Measurements from ENCODE around the gene PNMT.
A peak's percentile ranks its signal among the peaks of the same experiment; 100 is the strongest.

The PNMT gene

GRCh38 chr17:39666601-39667261, 1.5 kb upstream of the PNMT start:
- Histone ChIP-seq H3K9me3 (ENCODE audit: severe bottlenecking) (no peaks in the 10 kb centered on the region), H3K36me3 (peaks cover 14% of the 10 kb centered on the region), H3K27me3 (ENCODE audit: insufficient read depth, low read depth, severe bottlenecking) (no peaks in the 10 kb centered on the region), H3K27ac (peak overlapping the region; percentile 71), H3K4me3 (ENCODE audit: low read depth, low read length) (no peak overlapping the region)
- TF ChIP-seq CTCF (IDR thresholded peaks at IDR 0.05; ENCODE audit: low read depth, low read length), result no peak
- DNase-seq, result no peak

- DNase-seq, result peak; percentile 84
- Histone ChIP-seq H3K4me3 (ENCODE audit: low read depth, low read length) (peak overlapping the region; percentile 39), H3K9me3 (ENCODE audit: severe bottlenecking) (no peaks in the 10 kb centered on the region), H3K27me3 (ENCODE audit: insufficient read depth, low read depth, severe bottlenecking) (no peaks in the 10 kb centered on the region), H3K27ac (peak overlapping the region; percentile 71), H3K36me3 (peaks cover 7% of the 10 kb centered on the region)
- TF ChIP-seq CTCF (IDR thresholded peaks at IDR 0.05; ENCODE audit: low read depth, low read length), result no peak
Observed at GRCh38 chr17:39667262-39667944, 850 bp upstream of the PNMT start.

- no peak for DNase-seq
- Histone ChIP-seq H3K9me3 (ENCODE audit: severe bottlenecking) (no peaks in the 10 kb centered on the region), H3K4me3 (ENCODE audit: low read depth, low read length) (no peak overlapping the region), H3K36me3 (no peaks in the 10 kb centered on the region), H3K27ac (no peak overlapping the region), H3K27me3 (ENCODE audit: insufficient read depth, low read depth, severe bottlenecking) (no peaks in the 10 kb centered on the region)
- no peak for TF ChIP-seq CTCF (IDR thresholded peaks at IDR 0.05; ENCODE audit: low read depth, low read length)
Observed at GRCh38 chr17:39669897-39670735, 1.9 kb downstream of the PNMT start.

- Histone ChIP-seq H3K9me3 (ENCODE audit: severe bottlenecking) (no peaks in the 10 kb centered on the region), H3K27ac (no peak overlapping the region), H3K36me3 (no peaks in the 10 kb centered on the region), H3K4me3 (ENCODE audit: low read depth, low read length) (no peak overlapping the region), H3K27me3 (ENCODE audit: insufficient read depth, low read depth, severe bottlenecking) (no peaks in the 10 kb centered on the region)
- DNase-seq, result no peak
- TF ChIP-seq CTCF (IDR thresholded peaks at IDR 0.05; ENCODE audit: low read depth, low read length), result no peak
Observed at GRCh38 chr17:39670746-39671145, 2.5 kb downstream of the PNMT start.

- Histone ChIP-seq H3K4me3 (ENCODE audit: low read depth, low read length) (no peak overlapping the region), H3K27me3 (ENCODE audit: insufficient read depth, low read depth, severe bottlenecking) (no peaks in the 10 kb centered on the region), H3K36me3 (peaks cover 2% of the 10 kb centered on the region; the same call in 1 of the 2 replicates), H3K9me3 (ENCODE audit: severe bottlenecking) (no peaks in the 10 kb centered on the region), H3K27ac (peak overlapping the region; percentile 41)
- DNase-seq, result peak; percentile 92
- peak; percentile 96 for TF ChIP-seq CTCF (IDR thresholded peaks at IDR 0.05; ENCODE audit: low read depth, low read length)
Observed at GRCh38 chr17:39671651-39672521, 3.6 kb downstream of the PNMT start.

Measured in WERI-Rb-1 (cell line).